Stimulated activated CD4-positive, alpha-beta T cell treated with anti-CD3 and anti-CD28 coated beads, Interleukin-1b, Interleukin-23, amount 100 ng/mL, for 48 hours (primary cell): Measurements from ENCODE around the gene CTRB1.
"Not testable (repeated sequence)": the region's sequence is repeated elsewhere in the genome, so short reads cannot be mapped to it uniquely, and the experiment has no call there.

Experiments used
- DNase-seq: peaks from one replicate; pipeline ENCODE4 v3.0.0-alpha.2; 2020

Gene CTRB1

GRCh38 chr16:75226550-75227360, 8.0 kb downstream of the CTRB1 start:
- no peak for DNase-seq

DNA sequence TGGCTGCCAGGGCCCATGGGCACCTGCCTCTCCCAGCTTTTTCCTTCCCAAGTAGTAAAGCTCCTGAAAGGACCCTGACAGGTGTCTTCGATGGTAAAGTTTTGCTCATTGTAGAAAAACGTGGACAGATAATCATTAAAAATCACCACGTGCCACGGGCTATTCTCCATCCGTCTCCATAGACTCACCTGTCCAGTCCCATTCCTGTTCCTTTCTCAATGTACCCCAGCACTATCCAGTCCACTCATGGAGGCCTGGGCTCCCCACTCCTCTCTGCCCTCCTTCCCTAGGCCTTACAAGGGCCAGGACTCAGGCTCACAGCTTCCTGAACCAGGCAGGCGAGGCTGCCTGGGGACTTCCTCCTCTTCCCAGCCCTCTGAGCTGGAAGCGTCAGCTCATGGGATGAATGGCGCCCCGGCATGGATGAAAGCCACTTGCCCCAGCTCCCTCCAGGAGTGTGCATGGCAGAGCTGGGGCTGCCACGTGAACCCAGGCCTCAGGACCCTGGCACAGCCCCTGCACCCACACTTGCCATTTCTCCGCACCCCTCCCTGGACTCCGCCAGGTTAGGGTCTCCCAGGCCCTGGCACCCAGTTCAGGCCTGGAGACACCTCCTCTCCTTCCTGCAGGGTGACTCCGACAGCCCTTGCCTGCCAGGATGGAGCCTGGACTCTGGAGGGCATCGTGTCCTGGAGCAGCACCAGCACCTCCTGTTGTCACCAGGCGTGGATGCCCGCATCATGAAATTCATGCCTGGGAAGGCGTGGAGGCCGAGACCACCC, 8.8 kb downstream of the CTRB1 start:
- no peak for DNase-seq

DNA sequence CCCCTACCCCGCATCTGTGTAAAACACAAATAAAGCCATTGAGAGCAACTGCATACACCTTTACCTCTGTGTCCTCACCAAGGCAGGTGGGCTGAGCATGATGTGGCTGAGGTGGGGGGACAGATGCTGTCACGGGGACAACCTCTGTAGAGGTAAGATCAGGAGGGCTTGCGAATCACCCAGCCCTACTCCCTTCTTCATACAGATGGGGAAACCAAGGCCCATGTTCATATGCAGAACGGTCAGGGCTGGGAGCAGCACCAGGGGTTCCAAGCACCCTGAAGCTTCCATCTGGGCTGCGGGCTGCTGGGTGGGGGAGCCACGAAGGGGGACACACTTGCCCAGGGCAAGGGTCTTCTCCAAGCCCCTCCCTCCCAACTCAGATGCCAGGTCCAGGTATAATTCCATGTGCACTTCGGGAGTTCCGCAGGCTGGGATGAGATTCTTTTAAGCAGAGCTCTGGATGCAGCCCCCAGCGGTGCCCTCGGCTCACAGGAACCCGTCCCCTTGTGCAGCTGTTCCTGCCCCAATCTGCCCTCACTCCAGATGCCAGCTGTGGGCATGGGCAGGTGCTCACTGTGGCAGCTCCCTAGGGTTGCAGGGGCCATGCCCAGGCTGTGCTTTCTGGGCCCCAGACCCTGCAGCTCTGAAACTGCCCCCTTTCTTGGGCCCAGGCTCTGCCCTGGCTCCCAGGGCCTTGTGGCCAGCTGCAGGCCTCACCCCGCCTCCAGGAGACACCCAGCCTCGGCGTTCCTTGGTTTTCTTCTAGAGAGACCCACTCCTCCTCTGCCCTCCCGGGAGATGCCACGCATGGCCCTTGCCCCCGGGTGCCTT, 9.6 kb downstream of the CTRB1 start:
- no peak for DNase-seq

GRCh38 chr16:75229172-75230031, 10.6 kb downstream of the CTRB1 start:
- DNase-seq, result no peak

GRCh38 chr16:75230471-75231110, 11.8 kb downstream of the CTRB1 start:
- no peak for DNase-seq

GRCh38 chr16:75231570-75231969, 12.8 kb downstream of the CTRB1 start:
- DNase-seq, result no peak

DNA sequence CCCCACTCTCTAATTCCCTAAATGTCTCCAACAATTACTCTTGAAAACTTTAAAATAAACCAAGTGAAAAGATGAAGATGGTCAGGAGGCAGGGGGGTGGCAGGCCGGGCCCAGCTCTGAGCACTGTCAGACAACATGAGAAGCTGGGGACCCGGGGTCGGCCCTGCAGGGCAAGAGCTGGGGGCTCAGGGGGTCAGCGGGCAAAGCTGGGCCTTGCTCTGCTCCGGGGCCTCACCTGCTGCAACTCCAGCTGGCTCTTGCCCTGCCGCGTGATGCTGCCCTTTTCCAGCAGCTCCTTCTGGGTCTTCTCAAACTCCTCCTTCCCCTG, 14.8 kb downstream of the CTRB1 start:
- no peak for DNase-seq

GRCh38 chr16:75234856-75235696, 16.3 kb downstream of the CTRB1 start:
- DNase-seq, result no peak

DNA sequence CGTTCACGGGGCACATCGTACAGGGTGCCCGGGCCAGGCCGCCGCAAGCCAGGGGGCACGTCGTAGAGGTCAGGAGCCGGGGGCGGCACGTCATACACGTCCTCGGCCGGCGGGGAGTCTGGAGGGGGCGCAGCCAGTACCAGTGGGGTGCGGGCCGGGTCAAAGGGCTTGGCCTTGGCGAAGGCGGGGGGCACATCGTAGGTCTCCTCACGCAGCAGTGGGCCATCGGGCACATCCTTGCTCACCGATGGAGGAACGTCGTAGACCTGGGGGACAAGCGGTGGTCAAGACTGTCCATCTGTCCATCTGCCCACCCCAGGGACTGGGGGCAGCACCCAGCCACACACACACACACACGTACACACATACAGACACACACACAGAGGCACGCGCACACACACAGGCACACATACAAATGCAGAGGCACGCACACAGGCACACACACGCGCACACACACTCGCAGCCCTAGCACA, 17.0 kb downstream of the CTRB1 start:
- no peak for DNase-seq

DNA sequence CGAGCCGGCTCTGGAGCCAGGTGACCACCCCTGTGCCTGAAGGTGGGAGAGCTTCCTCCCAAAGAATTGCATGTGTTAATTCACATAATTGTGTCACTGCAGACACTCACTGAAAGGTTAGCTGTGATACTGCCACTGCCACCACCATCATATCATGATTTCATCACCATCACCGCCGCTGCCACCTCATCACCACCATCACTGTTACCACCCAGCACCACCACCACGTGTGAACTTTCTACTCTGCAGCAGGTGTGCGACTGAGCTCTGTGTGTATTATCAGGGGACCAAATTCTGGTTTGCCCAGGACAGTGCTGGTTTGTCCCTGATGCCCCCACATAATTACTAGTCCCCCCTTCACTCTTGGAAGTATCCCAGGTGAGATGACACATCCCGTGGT, 17.4 kb downstream of the CTRB1 start:
- DNase-seq, result peak; percentile 59

DNA sequence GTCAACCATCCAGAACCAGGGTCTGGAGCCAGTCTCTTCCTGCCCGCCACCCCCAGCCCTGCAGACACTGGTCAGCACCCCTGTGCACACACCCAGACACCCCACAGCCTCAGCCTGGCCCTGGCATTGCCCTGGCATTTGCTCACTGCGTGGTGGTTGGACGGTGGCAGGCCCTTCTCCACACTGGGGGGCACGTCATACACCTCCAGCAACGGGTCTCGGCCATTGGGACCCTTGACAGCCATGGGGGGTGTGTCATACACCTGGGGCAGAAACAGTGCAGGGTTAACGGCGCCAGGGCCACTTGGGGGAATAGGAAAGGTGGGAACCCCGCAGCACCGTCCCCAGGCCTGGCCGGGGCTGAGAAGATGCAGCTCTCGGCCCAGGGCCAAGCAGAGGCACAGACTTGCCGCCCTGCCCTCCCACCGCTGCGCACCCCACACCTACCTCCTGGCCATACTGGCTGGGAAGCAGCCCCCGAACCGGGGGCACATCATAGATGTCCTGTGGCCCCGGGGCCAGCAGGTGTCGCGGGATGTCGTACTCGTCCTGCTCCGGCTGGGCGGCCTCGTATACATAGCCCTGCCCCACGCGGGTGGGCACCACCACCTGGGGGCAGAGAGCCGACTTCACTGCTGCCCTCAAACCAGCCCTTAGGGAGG, 18.1 kb downstream of the CTRB1 start:
- DNase-seq, result no peak

- DNase-seq, result no peak
Measured at GRCh38 chr16:75237398-75238131, 18.8 kb downstream of the CTRB1 start.

GRCh38 chr16:75238132-75238852, 19.5 kb downstream of the CTRB1 start:
- DNase-seq, result no peak

- DNase-seq, result no peak
Measured at GRCh38 chr16:75238853-75239541, 20.2 kb downstream of the CTRB1 start.

DNA sequence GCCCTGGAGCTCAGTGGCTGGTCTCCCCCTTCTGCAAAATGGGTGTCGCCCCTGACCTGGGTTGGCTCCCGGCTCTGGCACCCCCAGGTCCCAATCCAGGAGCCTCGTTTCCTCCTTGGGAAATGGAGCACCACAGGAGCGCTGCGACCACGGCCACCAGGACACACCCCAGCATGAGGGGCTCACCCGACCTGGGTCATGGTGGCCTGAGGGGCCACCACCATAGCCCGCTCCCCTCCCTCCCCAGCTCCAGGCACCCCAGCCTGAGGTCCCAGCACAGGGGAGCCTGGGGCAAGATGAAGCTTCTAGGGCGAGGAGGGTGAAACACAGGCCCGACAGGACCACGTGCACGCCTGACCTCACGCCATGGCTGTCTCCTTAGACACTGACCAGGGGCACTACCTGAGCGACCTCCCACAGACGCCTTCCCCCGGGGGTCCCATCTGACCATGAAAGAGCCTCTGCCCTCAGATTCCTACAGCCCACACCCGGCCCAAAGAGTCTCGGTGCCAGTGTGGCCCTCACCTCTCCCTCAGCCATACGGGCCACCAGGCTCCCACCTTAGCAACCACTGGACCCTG, 20.8 kb downstream of the CTRB1 start:
- DNase-seq, result no peak

GRCh38 chr16:75240633-75241032, 21.8 kb downstream of the CTRB1 start:
- DNase-seq, result not testable (repeated sequence)

- DNase-seq, result no peak
Measured at GRCh38 chr16:75241412-75241811, 22.6 kb downstream of the CTRB1 start.

DNA sequence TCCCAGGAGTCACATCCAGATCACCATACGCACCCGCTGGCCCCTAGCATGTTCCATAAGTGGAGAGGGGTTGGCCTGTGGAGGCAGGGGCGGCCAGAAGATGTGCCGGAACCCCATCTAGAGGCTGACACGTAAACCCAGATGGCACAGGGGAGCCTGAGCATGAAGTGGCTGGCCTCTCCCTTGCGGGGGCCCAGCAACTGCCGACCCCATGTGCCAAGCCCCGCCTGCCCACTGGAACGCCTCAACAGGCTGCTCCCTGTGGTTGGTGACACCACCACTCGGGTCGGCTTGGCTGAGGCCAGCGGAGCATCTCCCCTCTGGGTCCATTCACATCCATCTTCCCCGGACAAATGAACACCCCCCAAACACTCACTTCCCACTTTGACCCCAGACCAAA, 23.2 kb downstream of the CTRB1 start:
- no peak for DNase-seq
